A673 (cell line): ENCODE measurements around the gene ZNF135. TPM values are rescaled to one million over a fixed set of nuclear protein-coding genes. Genes with fewer than 3 reads are reported as not detected.

Experiments
- BruUV-seq: library from RNA; stranded (reverse); fragments of 400-500 nt; replicated peaks from 2 replicates; lab custom pipeline; 2021; lab: Mats Ljungman, UMichigan
- CTCF ChIA-PET: fragments of 300-600 bp; sonication (Branson Sonifier 250); formaldehyde crosslinking; loops from one replicate; lab custom pipeline; 2022; ENCODE audit warnings: antibody characterized with exemption; lab: Charles Lee
- POLR2A ChIA-PET: fragments of 300-600 bp; sonication (Branson Sonifier 250); formaldehyde crosslinking; loops from one replicate; lab custom pipeline; 2022; ENCODE audit warnings: antibody characterized with exemption; ENCODE audit not compliant: low non-redundant PET; lab: Charles Lee
- DNase-seq: peaks from one replicate; pipeline ENCODE4 v3.0.0-alpha.2; 2015; ENCODE audit warnings: low spot score
- H3K27ac ChIP-seq: fragments of 200-600 bp; sonication (generic); 2 replicates; pipeline ENCODE4 v1.5.1; 2016; ENCODE audit warnings: mixed run types, low read depth, mild to moderate bottlenecking, mixed read lengths, antibody characterized with exemption, low read length; ENCODE audit not compliant: poor library complexity, severe bottlenecking
- H3K27me3 ChIP-seq: fragments of 200-600 bp; sonication (generic); replicated peaks from 2 replicates; pipeline ENCODE4 v1.6.1; 2017; ENCODE audit warnings: mixed run types, low read depth, mild to moderate bottlenecking, mixed read lengths, antibody characterized with exemption, low read length; ENCODE audit not compliant: insufficient read depth, poor library complexity
- H3K36me3 ChIP-seq: fragments of 200-600 bp; sonication (generic); 2 replicates; pipeline ENCODE4 v1.6.1; 2016; ENCODE audit warnings: mixed run types, mild to moderate bottlenecking, mixed read lengths, antibody characterized with exemption, low read length; ENCODE audit not compliant: insufficient read depth, poor library complexity, severe bottlenecking
- H3K4me1 ChIP-seq: fragments of 200-600 bp; sonication (generic); 2 replicates; pipeline ENCODE4 v1.6.1; 2017; ENCODE audit warnings: mixed run types, mild to moderate bottlenecking, mixed read lengths, antibody characterized with exemption, low read length; ENCODE audit not compliant: insufficient read depth, poor library complexity, severe bottlenecking
- H3K4me3 ChIP-seq: fragments of 200-600 bp; sonication (generic); 2 replicates; pipeline ENCODE4 v1.5.1; 2016; ENCODE audit warnings: low read depth, mixed run types, mild to moderate bottlenecking, mixed read lengths, low read length; ENCODE audit not compliant: poor library complexity, severe bottlenecking
- H3K9me3 ChIP-seq: fragments of 200-600 bp; sonication (generic); 2 replicates; pipeline ENCODE4 v1.6.1; 2016; ENCODE audit warnings: mixed run types, low read depth, mild to moderate bottlenecking, mixed read lengths, antibody characterized with exemption, low read length; ENCODE audit not compliant: poor library complexity, severe bottlenecking
- CTCF ChIP-seq: fragments of 300-800, 200-600 bp; sonication (generic); conservative IDR thresholded peaks from 2 replicates; pipeline ENCODE4 v1.5.1; 2017; ENCODE audit warnings: low read depth, mild to moderate bottlenecking, antibody characterized with exemption, low read length, moderate library complexity, mixed read lengths
- EZH2 ChIP-seq: fragments of 200-600 bp; sonication (generic); IDR thresholded peaks from 2 replicates; pipeline ENCODE4 v1.6.1; 2017; ENCODE audit warnings: borderline replicate concordance, low read depth, mild to moderate bottlenecking, mixed read lengths, antibody characterized with exemption, low read length; ENCODE audit not compliant: poor library complexity, severe bottlenecking
- intact Hi-C: fragments of 100-400 bp; cut with micrococcal nuclease; formaldehyde crosslinking; loops from one replicate; pipeline ENCODE4 v1.10.0; 2022; ENCODE audit not compliant: unreplicated experiment
- total RNA-seq: library from RNA; stranded (reverse); gene quantifications from 2 replicates; pipeline ENCODE4 v1.2.3, GENCODE V29; 2021

Gene ZNF135
- total RNA-seq, 1 experiment from 2014 or later = 7.0 TPM

GRCh38 chr19:58091251-58091995 is 32.3 kb downstream of the ZNF135 start:
- no peak overlapping the region for H3K27ac ChIP-seq
- H3K36me3 ChIP-seq = no peaks in the 10 kb centered on the region
- no TSS peak for BruUV-seq
- no peak overlapping the region for H3K4me3 ChIP-seq
- H3K4me1 ChIP-seq = no peaks in the 10 kb centered on the region
- H3K9me3 ChIP-seq = peaks cover 31% of the 10 kb centered on the region
- CTCF ChIA-PET = no interaction called here
- POLR2A ChIA-PET = interaction anchor here (0.6 to 0.7 kb wide), 2 partner anchors 128 to 160 kb away, joined by 3 read pairs; no protein-coding TSS in a partner anchor
- intact Hi-C loops = no loop called here
- no peak for DNase-seq
- TF ChIP-seq CTCF = no peak
- no peak for TF ChIP-seq EZH2
- no peaks in the 10 kb centered on the region for H3K27me3 ChIP-seq

GRCh38 chr19:58093071-58093470 is 34.0 kb downstream of the ZNF135 start:
- ChIA-PET POLR2A (no interaction called here), CTCF (no interaction called here)
- intact Hi-C loops = no loop called here
- Histone ChIP-seq H3K27ac (no peak overlapping the region), H3K36me3 (no peaks in the 10 kb centered on the region), H3K9me3 (peaks cover 29% of the 10 kb centered on the region), H3K27me3 (no peaks in the 10 kb centered on the region), H3K4me1 (no peaks in the 10 kb centered on the region), H3K4me3 (no peak overlapping the region)
- no TSS peak for BruUV-seq
- no peak for DNase-seq
- TF ChIP-seq EZH2 = no peak
- no peak for TF ChIP-seq CTCF

- no peaks in the 10 kb centered on the region for H3K27me3 ChIP-seq
- H3K9me3 ChIP-seq = peaks cover 23% of the 10 kb centered on the region
- no TSS peak for BruUV-seq
- no peaks in the 10 kb centered on the region for H3K4me1 ChIP-seq
- no peak overlapping the region for H3K4me3 ChIP-seq
- POLR2A ChIA-PET = no interaction called here
- H3K27ac ChIP-seq = no peak overlapping the region
- H3K36me3 ChIP-seq = no peaks in the 10 kb centered on the region
- no peak for DNase-seq
- TF ChIP-seq CTCF = no peak
- no peak for TF ChIP-seq EZH2
- CTCF ChIA-PET = no interaction called here
- intact Hi-C loops = no loop called here
Observed at GRCh38 chr19:58095328-58095727, 36.2 kb downstream of the ZNF135 start.
